Vagina (tissue), 2 donors: ENCODE data around the gene EHMT1. TPM values are rescaled to one million over a fixed set of nuclear protein-coding genes. Genes with fewer than 3 reads are reported as not detected.

Source experiments
- DNase-seq, 2 donors: peaks; one replicate each; pipeline ENCODE4 v3.0.0-alpha.2; 2017; ENCODE audit errors: extremely low spot score in 2 of 2
- H3K27ac ChIP-seq: fragments of 200-600 bp; sonication (generic); one replicate; pipeline ENCODE4 v1.5.1; 2019
- H3K27me3 ChIP-seq: fragments of 200-600 bp; sonication (generic); one replicate; pipeline ENCODE4 v1.5.1; 2019
- H3K36me3 ChIP-seq, 2 donors: fragments of 200-600 bp; sonication (generic); one replicate each; pipeline ENCODE4 v1.5.1; 2017 to 2019
- H3K4me1 ChIP-seq: fragments of 200-600 bp; sonication (generic); one replicate; pipeline ENCODE4 v1.5.1; 2019
- H3K4me3 ChIP-seq, 2 donors: fragments of 200-600 bp; sonication (generic); 1 replicate in 1 of 2; 2 replicates in 1 of 2; pipeline ENCODE4 v1.5.1; 2016 to 2019
- H3K9me3 ChIP-seq: fragments of 200-600 bp; sonication (generic); one replicate; pipeline ENCODE4 v1.5.1; 2019
- POLR2A ChIP-seq, 2 donors: fragments of 450-650 bp; IDR thresholded peaks; one replicate each; pipeline ENCODE4 v1.6.1; 2017; ENCODE audit warnings: antibody characterized with exemption in 2 of 2, mild to moderate bottlenecking in 2 of 2, moderate library complexity in 2 of 2
- POLR2AphosphoS5 ChIP-seq, 2 donors: sonication (generic); formaldehyde crosslinking; IDR thresholded peaks; one replicate each; pipeline ENCODE4 v1.9.0; 2017; ENCODE audit warnings: antibody characterized with exemption in 2 of 2, mild to moderate bottlenecking in 2 of 2, low read depth in 1 of 2; ENCODE audit not compliant: insufficient read depth in 1 of 2
- intact Hi-C: fragments of 100-400 bp; cut with DNase I; formaldehyde crosslinking; loops from one replicate; pipeline ENCODE4 v1.15.1; 2023
- total RNA-seq: library from RNA; depleted of rRNA; stranded (reverse); fragments of >200 nt; gene quantifications from one replicate; pipeline ENCODE4 v1.2.3, GENCODE V29; 2016
- TF ChIP-seq, protein P1 (sequence below), 3 experiments: fragments of 450-650 bp in 2 of 3; fragments of 200-600 bp in 1 of 3; sonication (generic) in 1 of 3; IDR thresholded peaks; one replicate each; pipeline ENCODE4 v1.5.1; 2017 to 2019; ENCODE audit warnings: antibody characterized with exemption in 3 of 3, mild to moderate bottlenecking in 2 of 3, moderate library complexity in 2 of 3

Gene EHMT1
- total RNA-seq, 1 donor from 2014 or later, result 65.8 TPM

- TF ChIP-seq, protein P1, sequence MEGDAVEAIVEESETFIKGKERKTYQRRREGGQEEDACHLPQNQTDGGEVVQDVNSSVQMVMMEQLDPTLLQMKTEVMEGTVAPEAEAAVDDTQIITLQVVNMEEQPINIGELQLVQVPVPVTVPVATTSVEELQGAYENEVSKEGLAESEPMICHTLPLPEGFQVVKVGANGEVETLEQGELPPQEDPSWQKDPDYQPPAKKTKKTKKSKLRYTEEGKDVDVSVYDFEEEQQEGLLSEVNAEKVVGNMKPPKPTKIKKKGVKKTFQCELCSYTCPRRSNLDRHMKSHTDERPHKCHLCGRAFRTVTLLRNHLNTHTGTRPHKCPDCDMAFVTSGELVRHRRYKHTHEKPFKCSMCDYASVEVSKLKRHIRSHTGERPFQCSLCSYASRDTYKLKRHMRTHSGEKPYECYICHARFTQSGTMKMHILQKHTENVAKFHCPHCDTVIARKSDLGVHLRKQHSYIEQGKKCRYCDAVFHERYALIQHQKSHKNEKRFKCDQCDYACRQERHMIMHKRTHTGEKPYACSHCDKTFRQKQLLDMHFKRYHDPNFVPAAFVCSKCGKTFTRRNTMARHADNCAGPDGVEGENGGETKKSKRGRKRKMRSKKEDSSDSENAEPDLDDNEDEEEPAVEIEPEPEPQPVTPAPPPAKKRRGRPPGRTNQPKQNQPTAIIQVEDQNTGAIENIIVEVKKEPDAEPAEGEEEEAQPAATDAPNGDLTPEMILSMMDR (IDR thresholded peaks at IDR 0.05), result no peak
- TF ChIP-seq POLR2AphosphoS5 (IDR thresholded peaks at IDR 0.05; ENCODE audit: insufficient read depth in 1 of 2, low read depth in 1 of 2) (no peak), POLR2A (IDR thresholded peaks at IDR 0.05) (no peak)
- DNase-seq, result no peak
- no peaks in the 10 kb centered on the region for H3K27me3 ChIP-seq
- intact Hi-C loops, result no loop called here
- no peak overlapping the region for H3K27ac ChIP-seq
- no peaks in the 10 kb centered on the region for H3K36me3 ChIP-seq
- peaks cover 19% of the 10 kb centered on the region for H3K9me3 ChIP-seq
- H3K4me3 ChIP-seq, result no peak overlapping the region
- H3K4me1 ChIP-seq, result no peaks in the 10 kb centered on the region
Measured at GRCh38 chr9:137853392-137853995, 234.7 kb downstream of the EHMT1 start.

GRCh38 chr9:137860361-137860760, 241.6 kb downstream of the EHMT1 start:
- DNase-seq, result no peak
- H3K9me3 ChIP-seq, result peaks cover 12% of the 10 kb centered on the region
- H3K27ac ChIP-seq, result no peak overlapping the region
- H3K4me1 ChIP-seq, result no peaks in the 10 kb centered on the region
- H3K4me3 ChIP-seq, result no peak overlapping the region
- TF ChIP-seq, protein P1 (IDR thresholded peaks at IDR 0.05), result no peak
- no peak for TF ChIP-seq POLR2A (IDR thresholded peaks at IDR 0.05)
- TF ChIP-seq POLR2AphosphoS5 (IDR thresholded peaks at IDR 0.05; ENCODE audit: insufficient read depth in 1 of 2, low read depth in 1 of 2), result no peak
- H3K27me3 ChIP-seq, result no peaks in the 10 kb centered on the region
- H3K36me3 ChIP-seq, result no peaks in the 10 kb centered on the region
- intact Hi-C loops, result no loop called here

DNA sequence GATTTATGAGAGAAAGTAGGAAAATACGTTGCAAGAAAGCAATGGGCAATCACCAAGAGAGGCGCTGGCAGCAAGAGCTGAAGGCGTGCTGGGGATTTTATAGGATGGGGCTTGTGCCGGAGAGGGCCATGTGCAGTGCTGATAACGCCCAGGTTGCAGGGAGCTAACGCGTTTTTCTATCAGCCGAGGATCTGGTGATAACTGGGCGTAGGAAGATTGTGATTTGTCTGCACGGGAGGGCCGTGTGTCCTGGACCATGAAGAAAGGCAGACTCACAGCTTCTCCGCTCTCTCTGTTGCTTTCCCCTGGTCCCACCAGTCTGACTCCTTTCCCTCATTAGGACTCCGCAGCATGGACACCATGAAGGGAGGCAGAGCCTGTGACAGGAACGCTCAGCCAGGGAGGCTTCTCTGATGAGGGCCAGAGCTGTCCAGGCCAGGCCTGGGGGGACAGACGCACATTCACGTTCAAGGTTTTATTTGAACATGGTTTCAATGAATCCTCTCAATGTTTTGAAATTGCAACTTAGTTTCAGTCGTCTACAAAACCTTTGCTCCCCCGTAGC, 246.9 kb downstream of the EHMT1 start:
- no peaks in the 10 kb centered on the region for H3K36me3 ChIP-seq
- no peaks in the 10 kb centered on the region for H3K9me3 ChIP-seq
- no peaks in the 10 kb centered on the region for H3K4me1 ChIP-seq
- no peak for DNase-seq
- H3K4me3 ChIP-seq, result no peak overlapping the region
- intact Hi-C loops, result no loop called here
- H3K27ac ChIP-seq, result no peak overlapping the region
- TF ChIP-seq POLR2A (IDR thresholded peaks at IDR 0.05), result no peak
- TF ChIP-seq, protein P1 (IDR thresholded peaks at IDR 0.05), result no peak
- TF ChIP-seq POLR2AphosphoS5 (IDR thresholded peaks at IDR 0.05; ENCODE audit: insufficient read depth in 1 of 2, low read depth in 1 of 2), result no peak
- H3K27me3 ChIP-seq, result no peaks in the 10 kb centered on the region

DNA sequence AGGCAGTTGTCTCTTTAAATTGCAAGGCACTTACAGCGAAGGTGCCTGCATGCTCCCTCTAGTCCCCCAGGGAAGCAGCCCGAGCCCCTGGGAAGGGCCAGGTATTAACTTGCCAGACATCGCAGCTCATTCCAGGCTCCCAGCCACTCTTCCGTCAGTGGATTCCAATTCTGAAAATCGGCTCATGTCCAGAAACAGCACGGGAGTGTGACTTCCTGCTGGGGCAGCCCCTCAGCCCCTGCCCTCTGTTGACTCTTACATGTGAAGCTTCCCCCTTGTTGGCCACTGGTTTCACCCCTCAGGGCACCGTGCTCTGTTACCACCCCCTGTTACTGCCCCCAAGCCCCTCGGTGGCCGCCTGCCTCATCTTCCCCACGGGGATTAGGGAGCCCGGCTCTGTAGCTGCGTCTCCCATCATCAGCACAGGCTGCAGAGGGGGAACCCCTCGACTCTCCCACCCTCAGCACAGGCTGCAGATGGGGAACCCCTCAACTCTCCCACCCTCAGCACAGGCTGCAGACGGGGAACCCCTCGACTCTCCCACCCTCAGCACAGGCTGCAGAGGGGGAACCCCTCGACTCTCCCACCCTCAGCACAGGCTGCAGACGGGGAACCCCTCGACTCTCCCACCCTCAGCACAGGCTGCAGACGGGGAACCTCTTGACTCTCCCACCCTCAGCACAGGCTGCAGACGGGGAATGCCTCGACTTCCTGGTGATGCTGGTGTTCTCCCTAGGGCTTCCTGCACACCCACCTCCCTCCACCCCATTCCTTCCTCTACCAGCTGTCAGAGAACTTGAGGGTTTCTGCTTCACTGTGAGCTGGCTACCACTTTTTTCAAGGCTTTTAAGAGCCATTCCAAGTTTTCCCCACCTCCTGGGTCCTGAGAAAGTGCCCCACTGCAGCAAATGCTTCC, 247.7 kb downstream of the EHMT1 start:
- Histone ChIP-seq H3K27ac (no peak overlapping the region), H3K27me3 (no peaks in the 10 kb centered on the region), H3K4me1 (no peaks in the 10 kb centered on the region), H3K4me3 (no peak overlapping the region), H3K36me3 (no peaks in the 10 kb centered on the region), H3K9me3 (no peaks in the 10 kb centered on the region)
- TF ChIP-seq, protein P1 (IDR thresholded peaks at IDR 0.05), result no peak
- no peak for TF ChIP-seq POLR2AphosphoS5 (IDR thresholded peaks at IDR 0.05; ENCODE audit: insufficient read depth in 1 of 2, low read depth in 1 of 2)
- no peak for TF ChIP-seq POLR2A (IDR thresholded peaks at IDR 0.05)
- DNase-seq, result no peak
- intact Hi-C loops, result no loop called here
